Measurements from ENCODE around the gene MIDN.

MIDN gene

DNA sequence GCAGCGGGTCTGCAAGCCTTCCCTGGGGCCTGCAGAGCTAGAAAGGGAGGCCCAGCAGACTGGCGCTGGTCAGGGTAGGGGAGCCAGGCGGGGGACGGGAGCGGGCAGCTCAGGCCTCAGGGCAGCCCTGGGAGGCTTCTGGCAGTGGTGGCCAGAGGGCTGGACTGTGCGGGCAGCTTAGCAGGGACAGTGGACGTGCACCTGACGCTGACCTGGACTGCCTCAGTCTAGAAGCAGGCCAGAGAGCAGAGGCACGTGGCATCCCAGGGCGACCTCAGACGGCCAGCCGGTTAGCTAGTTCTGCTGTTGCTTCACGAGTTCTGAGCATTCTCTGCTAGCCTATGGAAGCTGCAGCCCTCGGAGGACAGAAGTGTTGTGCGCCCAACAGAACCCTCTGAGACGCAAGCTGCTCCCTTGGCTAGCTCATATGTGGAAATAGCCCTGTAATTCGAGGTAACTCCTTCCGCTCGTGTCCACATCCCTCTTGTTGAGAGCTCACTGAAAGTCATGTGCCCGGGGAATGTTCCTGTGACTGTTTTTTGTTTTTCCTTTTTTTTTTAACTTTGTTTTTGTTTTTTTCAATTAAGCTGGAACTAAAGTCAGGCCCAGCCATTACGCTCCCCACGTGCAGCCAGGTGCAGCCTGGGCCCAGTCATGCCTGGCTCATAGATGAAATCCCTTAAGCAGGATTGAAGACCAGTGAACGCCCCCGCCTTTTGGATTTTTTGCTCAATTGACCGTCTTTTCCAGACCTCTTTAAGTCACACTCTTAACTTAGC, 25.1 kb downstream of the MIDN start:
- TF ChIP-seq CTCF (IDR thresholded peaks at IDR 0.05; ENCODE audit: borderline replicate concordance, control extremely low read depth, extremely low read depth, insufficient read depth, missing control alignments), result no peak
- in situ Hi-C loops (cut with MboI; ENCODE audit: low sequenced_read_pairs, unreplicated experiment), result no loop called here
- no peak for DNase-seq (ENCODE audit: low spot score)

- no peak for DNase-seq (ENCODE audit: low spot score)
- in situ Hi-C loops (cut with MboI; ENCODE audit: low sequenced_read_pairs, unreplicated experiment), result no loop called here
- TF ChIP-seq CTCF (IDR thresholded peaks at IDR 0.05; ENCODE audit: borderline replicate concordance, control extremely low read depth, extremely low read depth, insufficient read depth, missing control alignments), result no peak
Observed at GRCh38 chr19:1274081-1274851, 25.9 kb downstream of the MIDN start.

- no peak for DNase-seq (ENCODE audit: low spot score)
- TF ChIP-seq CTCF (IDR thresholded peaks at IDR 0.05; ENCODE audit: borderline replicate concordance, control extremely low read depth, extremely low read depth, insufficient read depth, missing control alignments), result no peak
- in situ Hi-C loops (cut with MboI; ENCODE audit: low sequenced_read_pairs, unreplicated experiment), result no loop called here
Observed at GRCh38 chr19:1274852-1275259, 26.5 kb downstream of the MIDN start.

DNA sequence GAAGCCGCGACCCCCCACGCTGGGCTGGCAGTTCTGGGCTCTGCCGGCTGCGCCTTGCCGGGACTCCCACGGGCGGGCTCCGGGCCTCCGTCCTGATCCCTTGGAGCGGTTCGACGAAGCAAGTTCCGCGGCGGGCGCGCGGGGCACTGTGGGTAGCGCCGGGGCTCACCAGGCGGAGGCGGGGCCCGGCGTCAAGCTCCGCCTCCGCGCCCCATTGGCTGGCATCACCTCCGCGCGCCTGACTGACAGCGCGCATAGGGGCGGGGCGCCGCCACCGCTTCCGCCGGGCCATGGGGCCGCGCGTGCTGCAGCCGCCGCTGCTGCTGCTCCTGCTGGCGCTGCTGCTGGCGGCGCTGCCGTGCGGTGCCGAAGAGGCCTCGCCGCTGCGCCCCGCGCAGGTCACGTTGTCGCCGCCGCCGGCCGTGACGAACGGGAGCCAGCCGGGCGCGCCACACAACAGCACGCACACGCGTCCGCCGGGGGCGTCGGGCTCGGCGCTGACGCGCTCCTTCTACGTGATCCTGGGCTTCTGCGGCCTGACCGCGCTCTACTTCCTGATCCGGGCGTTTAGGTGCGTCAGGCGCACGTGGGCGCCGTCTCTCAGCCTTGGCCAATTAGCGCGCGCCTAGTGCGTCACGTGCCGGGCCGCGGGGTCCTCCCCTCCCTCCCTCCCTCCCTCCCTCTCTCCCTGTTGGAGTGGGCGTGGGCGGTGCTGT, 27.0 kb downstream of the MIDN start, which contains the start of gene FAM174C:
TSS of gene FAM174C (plus strand) at position 271 of the 716 bp plus-strand sequence. CDS start at position 291, 20 bp downstream.
- in situ Hi-C loops (cut with MboI; ENCODE audit: low sequenced_read_pairs, unreplicated experiment), result no loop called here
- TF ChIP-seq CTCF (IDR thresholded peaks at IDR 0.05; ENCODE audit: borderline replicate concordance, control extremely low read depth, extremely low read depth, insufficient read depth, missing control alignments), result no peak
- peak; percentile 95 for DNase-seq (ENCODE audit: low spot score)

- in situ Hi-C loops (cut with MboI; ENCODE audit: low sequenced_read_pairs, unreplicated experiment), result no loop called here
Observed at GRCh38 chr19:1275976-1276627, 27.7 kb downstream of the MIDN start.

More at GRCh38 chr19:1275976-1276627, 27.7 kb downstream of the MIDN start:
- no peak for TF ChIP-seq CTCF (IDR thresholded peaks at IDR 0.05; ENCODE audit: borderline replicate concordance, control extremely low read depth, extremely low read depth, insufficient read depth, missing control alignments)
- DNase-seq (ENCODE audit: low spot score), result no peak

Data from GM13976 (cell line).